Measurements from ENCODE around the gene ROBO1.
A peak's percentile ranks its signal among the peaks of the same experiment; 100 is the strongest.
"Not testable (repeated sequence)": the region's sequence is repeated elsewhere in the genome, so short reads cannot be mapped to it uniquely, and the experiment has no call there.

ROBO1 gene

GRCh38 chr3:78683284-78683683, 1084.5 kb downstream of the ROBO1 start:
- DNase-seq (ENCODE audit: low spot score): no peak

GRCh38 chr3:78675119-78675805, 1092.5 kb downstream of the ROBO1 start:
- not testable (repeated sequence) for DNase-seq (ENCODE audit: low spot score)

GRCh38 chr3:78670746-78671145, 1097.1 kb downstream of the ROBO1 start:
- no peak for DNase-seq (ENCODE audit: low spot score)

GRCh38 chr3:78670094-78670493, 1097.7 kb downstream of the ROBO1 start:
- DNase-seq (ENCODE audit: low spot score): no peak

- no peak for DNase-seq (ENCODE audit: low spot score)
Observed at GRCh38 chr3:78668302-78668701, 1099.5 kb downstream of the ROBO1 start.

- no peak for DNase-seq (ENCODE audit: low spot score)
Observed at GRCh38 chr3:78666470-78666800, 1101.4 kb downstream of the ROBO1 start.

- DNase-seq (ENCODE audit: low spot score): no peak
Observed at GRCh38 chr3:78665776-78666469, 1101.9 kb downstream of the ROBO1 start.

GRCh38 chr3:78665101-78665500, 1102.7 kb downstream of the ROBO1 start:
- DNase-seq (ENCODE audit: low spot score): no peak

- DNase-seq (ENCODE audit: low spot score): no peak
Observed at GRCh38 chr3:78660957-78661356, 1106.8 kb downstream of the ROBO1 start.

- DNase-seq (ENCODE audit: low spot score): peak; percentile 46
Observed at GRCh38 chr3:78659386-78659987, 1108.3 kb downstream of the ROBO1 start.

- DNase-seq (ENCODE audit: low spot score): no peak
Observed at GRCh38 chr3:78647726-78648125, 1120.1 kb downstream of the ROBO1 start.

- peak; percentile 54 for DNase-seq (ENCODE audit: low spot score)
Observed at GRCh38 chr3:78645628-78646310, 1122.0 kb downstream of the ROBO1 start.

- DNase-seq (ENCODE audit: low spot score): no peak
Observed at GRCh38 chr3:78644847-78645246, 1123.0 kb downstream of the ROBO1 start.

- DNase-seq (ENCODE audit: low spot score): no peak
Observed at GRCh38 chr3:78642226-78643035, 1125.4 kb downstream of the ROBO1 start.

- no peak for DNase-seq (ENCODE audit: low spot score)
Observed at GRCh38 chr3:78641703-78642102, 1126.1 kb downstream of the ROBO1 start.

- DNase-seq (ENCODE audit: low spot score): no peak
Observed at GRCh38 chr3:78634316-78634715, 1133.5 kb downstream of the ROBO1 start.

GRCh38 chr3:78633626-78634025, 1134.2 kb downstream of the ROBO1 start:
- no peak for DNase-seq (ENCODE audit: low spot score)

- no peak for DNase-seq (ENCODE audit: low spot score)
Observed at GRCh38 chr3:78632925-78633553, 1134.8 kb downstream of the ROBO1 start.

- no peak for DNase-seq (ENCODE audit: low spot score)
Observed at GRCh38 chr3:78629544-78629943, 1138.3 kb downstream of the ROBO1 start.

GRCh38 chr3:78621061-78621716, 1146.6 kb downstream of the ROBO1 start:
- DNase-seq (ENCODE audit: low spot score): no peak

GRCh38 chr3:78614486-78614885, 1153.3 kb downstream of the ROBO1 start:
- DNase-seq (ENCODE audit: low spot score): no peak

Data from NAMALWA (cell line).